NCI-H446 (cell line): Measurements from ENCODE around the gene CAMTA1.

Source experiments
- DNase-seq, 2 experiments: peaks; one replicate each; lab custom pipeline; 2025; lab: John Stamatoyannopoulos, UW

Gene CAMTA1

DNA sequence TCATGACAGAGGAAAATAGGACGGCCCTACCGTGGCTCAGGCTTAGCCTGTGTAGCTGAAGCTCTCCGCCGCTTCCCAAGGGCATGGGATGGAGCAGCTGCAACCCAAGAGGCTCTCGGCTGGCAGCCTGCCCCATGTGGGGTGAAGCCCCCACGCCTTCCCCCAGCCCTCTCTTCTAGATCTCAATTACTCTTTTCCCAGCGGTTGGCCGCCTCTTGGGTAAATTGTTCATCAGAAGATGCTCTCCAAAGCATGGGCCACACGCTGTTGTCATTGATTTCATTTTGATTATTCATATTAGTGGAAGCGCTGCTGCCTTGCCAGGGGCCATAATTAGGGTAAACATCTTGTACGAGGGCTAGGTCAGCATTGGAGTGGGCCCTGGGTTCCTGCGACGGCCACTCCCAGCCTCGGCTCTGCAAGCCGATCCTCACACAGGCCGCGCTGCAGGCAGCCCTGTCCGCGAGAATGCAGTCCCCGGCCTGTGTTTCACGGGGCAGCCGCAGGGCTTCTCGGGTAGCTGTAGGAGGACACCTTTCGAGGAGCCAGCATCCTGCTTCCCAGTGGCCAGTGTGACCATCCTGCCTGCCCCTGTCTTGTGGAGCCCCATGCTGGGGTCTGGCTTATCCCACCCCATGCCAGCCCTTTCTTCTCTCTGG lies 871.4 kb downstream of the CAMTA1 start:
- DNase-seq = no peak

DNA sequence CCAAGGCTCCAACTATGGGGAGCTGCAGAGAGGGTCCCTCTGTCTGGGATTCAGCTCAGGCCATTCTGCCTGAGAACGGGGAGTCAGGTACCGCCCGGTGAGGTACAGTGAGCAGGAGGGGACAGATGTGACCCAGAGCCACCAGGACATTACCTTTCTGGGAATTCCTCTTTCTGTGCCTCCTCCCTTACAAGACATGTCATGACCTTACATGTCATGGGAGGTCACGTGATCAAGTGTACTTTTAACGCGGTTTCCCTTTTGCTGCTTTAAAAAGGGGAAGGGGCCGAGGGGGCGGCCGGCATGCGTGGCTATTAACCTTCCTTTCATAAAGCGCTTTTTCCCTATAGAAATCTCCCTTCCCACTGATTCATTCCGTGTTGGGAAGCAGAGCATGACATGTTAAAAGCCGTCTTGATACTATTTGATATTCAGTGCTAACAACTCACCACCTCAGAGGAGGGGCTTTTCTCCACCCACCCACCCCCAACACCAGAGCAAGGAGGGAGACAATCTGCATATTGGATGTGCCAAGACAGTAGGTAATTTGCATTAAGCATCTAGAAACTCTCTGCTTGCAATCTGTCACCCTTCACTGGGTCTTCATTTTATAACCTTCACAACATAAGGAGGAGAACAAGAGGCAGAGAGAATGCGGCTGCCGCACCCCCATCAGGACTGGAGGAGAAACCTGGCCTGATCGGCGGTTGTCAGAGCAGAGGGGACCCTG lies 872.2 kb downstream of the CAMTA1 start:
- DNase-seq = no peak

DNA sequence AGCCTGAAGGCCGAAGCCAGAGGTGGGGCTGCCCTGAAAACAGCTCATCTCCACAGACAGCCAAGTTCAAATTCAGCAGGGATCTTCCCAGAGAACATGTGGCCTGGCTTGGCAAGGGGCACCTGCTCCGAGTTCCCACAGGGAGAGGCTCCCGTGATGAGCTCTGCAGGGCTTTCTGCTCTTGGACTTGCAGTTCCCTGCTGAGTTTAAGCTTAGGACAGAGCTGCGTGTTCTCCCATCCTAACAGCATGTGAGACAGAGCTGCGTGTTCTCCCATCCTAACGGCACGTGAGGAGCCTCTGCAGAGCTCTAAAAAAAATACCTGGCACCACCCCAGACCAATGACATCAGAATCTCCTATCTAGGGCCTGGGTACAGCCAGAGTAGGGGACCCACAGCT lies 872.8 kb downstream of the CAMTA1 start:
- no peak for DNase-seq

GRCh38 chr1:7659514-7659913 lies 874.3 kb downstream of the CAMTA1 start:
- no peak for DNase-seq

DNA sequence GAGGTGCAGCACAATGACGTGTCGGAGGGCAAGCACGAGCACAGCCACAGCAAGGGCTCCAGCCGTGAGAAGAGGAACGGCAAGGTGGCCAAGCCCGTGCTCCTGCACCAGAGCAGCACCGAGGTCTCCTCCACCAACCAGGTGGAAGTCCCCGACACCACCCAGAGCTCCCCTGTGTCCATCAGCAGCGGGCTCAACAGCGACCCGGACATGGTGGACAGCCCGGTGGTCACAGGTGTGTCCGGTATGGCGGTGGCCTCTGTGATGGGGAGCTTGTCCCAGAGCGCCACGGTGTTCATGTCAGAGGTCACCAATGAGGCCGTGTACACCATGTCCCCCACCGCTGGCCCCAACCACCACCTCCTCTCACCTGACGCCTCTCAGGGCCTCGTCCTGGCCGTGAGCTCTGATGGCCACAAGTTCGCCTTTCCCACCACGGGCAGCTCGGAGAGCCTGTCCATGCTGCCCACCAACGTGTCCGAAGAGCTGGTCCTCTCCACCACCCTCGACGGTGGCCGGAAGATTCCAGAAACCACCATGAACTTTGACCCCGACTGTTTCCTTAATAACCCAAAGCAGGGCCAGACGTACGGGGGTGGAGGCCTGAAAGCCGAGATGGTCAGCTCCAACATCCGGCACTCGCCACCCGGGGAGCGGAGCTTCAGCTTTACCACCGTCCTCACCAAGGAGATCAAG lies 878.3 kb downstream of the CAMTA1 start:
- DNase-seq = no peak

GRCh38 chr1:7664147-7664892 lies 879.1 kb downstream of the CAMTA1 start:
- no peak for DNase-seq

DNA sequence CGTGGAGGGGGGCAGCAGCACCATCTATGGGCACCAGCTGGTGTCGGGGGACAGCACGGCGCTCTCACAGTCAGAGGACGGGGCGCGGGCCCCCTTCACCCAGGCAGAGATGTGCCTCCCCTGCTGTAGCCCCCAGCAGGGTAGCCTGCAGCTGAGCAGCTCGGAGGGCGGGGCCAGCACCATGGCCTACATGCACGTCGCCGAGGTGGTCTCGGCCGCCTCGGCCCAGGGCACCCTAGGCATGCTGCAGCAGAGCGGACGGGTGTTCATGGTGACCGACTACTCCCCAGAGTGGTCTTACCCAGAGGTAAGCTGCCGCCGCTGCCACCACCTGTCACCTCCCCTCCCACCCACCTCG lies 879.6 kb downstream of the CAMTA1 start:
- DNase-seq = no peak

- DNase-seq = no peak
Observed at GRCh38 chr1:7666249-7666648, 881.0 kb downstream of the CAMTA1 start.

DNA sequence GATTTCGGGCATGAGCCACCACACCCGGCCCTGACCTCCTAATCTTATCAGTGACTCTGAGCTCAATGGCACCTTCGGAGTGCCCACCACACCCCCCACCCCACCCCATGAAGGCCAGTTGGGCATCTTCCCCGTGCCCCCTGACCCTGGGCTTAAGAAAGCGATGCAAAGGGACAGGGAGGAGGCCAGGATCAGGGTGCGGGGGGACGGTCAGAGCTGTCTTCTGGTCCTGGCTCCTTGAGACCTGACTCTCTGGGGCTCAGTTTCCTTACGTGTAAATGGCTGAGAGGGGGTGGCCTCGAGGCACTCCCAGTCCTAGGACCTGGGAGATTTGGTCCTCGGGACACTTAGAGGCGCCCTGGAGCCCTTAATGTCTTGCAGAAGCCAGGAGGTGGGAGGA lies 881.9 kb downstream of the CAMTA1 start:
- DNase-seq = no peak

- DNase-seq = peak; percentile 83 to 91
Observed at GRCh38 chr1:7667625-7668218, 882.5 kb downstream of the CAMTA1 start.

- DNase-seq = peak in 1 of 2 experiments; percentile 72
Observed at GRCh38 chr1:7669559-7670311, 884.5 kb downstream of the CAMTA1 start.

DNA sequence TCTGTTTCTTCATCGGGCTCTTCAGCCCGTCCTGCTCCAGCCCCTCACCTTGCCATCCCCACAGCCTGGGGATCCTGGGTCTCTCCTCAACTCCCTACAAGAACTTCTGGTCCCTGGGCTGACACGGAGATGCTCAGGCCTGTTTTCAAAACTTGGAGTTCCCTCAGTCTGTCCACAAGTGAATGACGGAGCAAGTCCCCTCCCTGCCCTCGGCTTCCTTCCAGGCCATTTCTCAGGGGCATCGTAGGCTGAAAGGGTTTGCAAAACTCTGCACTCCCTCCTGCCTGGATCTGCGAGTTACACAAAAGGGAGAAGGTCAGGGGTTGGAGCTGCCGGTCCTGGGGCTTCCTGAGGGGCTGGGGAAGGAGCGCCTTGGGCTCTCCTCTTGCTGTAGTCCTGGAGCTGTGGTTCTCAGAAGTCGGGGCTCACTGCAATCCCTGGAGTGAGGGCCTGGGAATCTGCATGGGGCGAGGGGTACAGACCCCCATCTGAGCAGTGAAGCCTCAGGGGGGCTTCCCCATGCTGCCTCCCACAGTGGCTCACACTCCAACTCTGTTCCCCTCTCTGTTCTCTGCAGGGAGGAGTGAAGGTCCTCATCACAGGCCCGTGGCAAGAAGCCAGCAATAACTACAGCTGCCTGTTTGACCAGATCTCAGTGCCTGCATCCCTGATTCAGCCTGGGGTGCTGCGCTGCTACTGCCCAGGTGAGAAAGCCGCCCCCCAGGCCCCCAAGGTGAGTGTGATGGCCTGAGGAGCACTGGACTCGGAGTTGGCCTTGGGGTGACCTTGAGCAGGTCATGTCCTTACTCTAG lies 885.3 kb downstream of the CAMTA1 start:
- no peak for DNase-seq

DNA sequence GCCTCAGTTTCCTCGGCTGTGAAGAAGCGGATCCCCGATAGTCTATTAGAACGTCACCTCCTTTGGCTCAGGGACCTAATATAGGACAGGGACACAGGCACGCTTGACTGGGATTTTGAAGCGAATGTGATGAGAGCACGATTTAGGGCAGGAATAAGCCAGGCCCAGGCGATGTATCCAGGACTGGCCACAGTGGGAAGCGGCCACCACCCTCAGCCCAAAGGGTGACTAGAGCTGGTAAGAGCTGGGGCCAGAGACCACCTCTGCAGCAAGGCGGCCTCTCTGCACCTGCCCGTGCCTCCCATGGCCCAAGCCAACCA lies 885.9 kb downstream of the CAMTA1 start:
- DNase-seq = no peak

GRCh38 chr1:7671676-7672075 lies 886.4 kb downstream of the CAMTA1 start:
- DNase-seq = no peak

GRCh38 chr1:7672864-7673263 lies 887.6 kb downstream of the CAMTA1 start:
- no peak for DNase-seq

GRCh38 chr1:7674972-7675371 lies 889.7 kb downstream of the CAMTA1 start:
- no peak for DNase-seq

GRCh38 chr1:7675431-7676273 lies 890.4 kb downstream of the CAMTA1 start:
- no peak for DNase-seq

GRCh38 chr1:7676274-7676945 lies 891.2 kb downstream of the CAMTA1 start:
- DNase-seq = no peak

- no peak for DNase-seq
Observed at GRCh38 chr1:7677111-7677510, 891.9 kb downstream of the CAMTA1 start.
